ENCODE results near the gene VPS52.
"Not testable (repeated sequence)": the region's sequence is repeated elsewhere in the genome, so short reads cannot be mapped to it uniquely, and the experiment has no call there.

The VPS52 gene

GRCh38 chr6:33296797-33297405, 25.2 kb upstream of the VPS52 start:
- Mint-ChIP-seq H3K4me1 (peaks cover 24% of the 10 kb centered on the region), H3K4me3 (peak overlapping the region; percentile 100), H3K9me3 (no peaks in the 10 kb centered on the region), H3K36me3 (peaks cover 28% of the 10 kb centered on the region), H3K27ac (peak overlapping the region; percentile 99), H3K27me3 (no peaks in the 10 kb centered on the region)
- ATAC-seq (ENCODE audit: low read depth), result no peak
- no peak for DNase-seq (ENCODE audit: low spot score in 2 of 2)

DNA sequence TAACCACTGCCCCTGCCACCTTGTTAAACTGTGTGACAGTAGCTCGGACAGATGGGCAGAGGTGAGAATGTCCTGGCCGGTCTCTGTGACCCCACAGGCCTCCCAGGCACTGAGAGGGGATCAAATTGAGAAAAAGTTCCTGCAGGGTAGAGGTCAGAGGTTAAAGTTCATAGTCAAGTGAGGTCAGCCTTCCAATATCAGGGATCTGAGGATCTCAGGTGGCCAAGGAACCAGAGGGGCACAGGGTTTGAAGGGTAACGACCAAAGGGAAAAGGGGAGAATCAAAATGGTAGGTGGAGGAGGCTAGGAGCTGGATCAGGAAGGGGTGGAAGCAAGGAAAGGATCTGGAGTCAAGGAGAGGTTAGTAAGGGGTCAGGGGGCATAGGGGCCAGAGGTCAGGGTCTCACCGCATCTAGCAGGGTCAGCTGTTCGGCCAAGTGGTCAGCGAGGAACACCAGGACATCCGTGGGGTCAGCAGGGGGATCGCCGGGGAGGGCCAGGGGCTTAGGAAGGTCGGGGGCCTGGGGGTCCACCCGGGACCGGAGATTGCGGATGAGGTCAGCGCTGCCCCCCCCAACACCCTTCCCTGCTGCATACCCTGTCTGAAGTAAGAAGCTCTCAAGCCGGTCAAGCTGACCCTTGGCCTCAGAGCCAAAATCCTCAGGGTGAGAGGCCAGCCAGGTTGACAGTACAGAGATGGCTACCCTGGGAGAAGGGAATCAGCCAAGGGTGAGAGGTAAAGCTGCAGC, 24.1 kb upstream of the VPS52 start:
- H3K9me3 Mint-ChIP-seq, result no peaks in the 10 kb centered on the region
- peaks cover 24% of the 10 kb centered on the region for H3K36me3 Mint-ChIP-seq
- H3K27me3 Mint-ChIP-seq, result no peaks in the 10 kb centered on the region
- DNase-seq (ENCODE audit: low spot score in 2 of 2) (no peak), ATAC-seq (ENCODE audit: low read depth) (no peak)
- H3K4me3 Mint-ChIP-seq, result no peak overlapping the region
- H3K27ac Mint-ChIP-seq, result peak overlapping the region; percentile 68
- H3K4me1 Mint-ChIP-seq, result peaks cover 24% of the 10 kb centered on the region

GRCh38 chr6:33294086-33294823, 22.6 kb upstream of the VPS52 start:
- peak overlapping the region; percentile 75 for H3K27ac Mint-ChIP-seq
- H3K27me3 Mint-ChIP-seq, result no peaks in the 10 kb centered on the region
- H3K9me3 Mint-ChIP-seq, result no peaks in the 10 kb centered on the region
- peaks cover 28% of the 10 kb centered on the region for H3K4me1 Mint-ChIP-seq
- no peak overlapping the region for H3K4me3 Mint-ChIP-seq
- no peak for ATAC-seq (ENCODE audit: low read depth)
- DNase-seq (ENCODE audit: low spot score in 2 of 2), result no peak
- H3K36me3 Mint-ChIP-seq, result peaks cover 20% of the 10 kb centered on the region

GRCh38 chr6:33292996-33293682, 21.5 kb upstream of the VPS52 start:
- Mint-ChIP-seq H3K4me1 (peaks cover 27% of the 10 kb centered on the region), H3K27me3 (no peaks in the 10 kb centered on the region), H3K9me3 (no peaks in the 10 kb centered on the region), H3K36me3 (peaks cover 20% of the 10 kb centered on the region), H3K27ac (no peak overlapping the region), H3K4me3 (no peak overlapping the region)
- no peak for ATAC-seq (ENCODE audit: low read depth)
- no peak for DNase-seq (ENCODE audit: low spot score in 2 of 2)

DNA sequence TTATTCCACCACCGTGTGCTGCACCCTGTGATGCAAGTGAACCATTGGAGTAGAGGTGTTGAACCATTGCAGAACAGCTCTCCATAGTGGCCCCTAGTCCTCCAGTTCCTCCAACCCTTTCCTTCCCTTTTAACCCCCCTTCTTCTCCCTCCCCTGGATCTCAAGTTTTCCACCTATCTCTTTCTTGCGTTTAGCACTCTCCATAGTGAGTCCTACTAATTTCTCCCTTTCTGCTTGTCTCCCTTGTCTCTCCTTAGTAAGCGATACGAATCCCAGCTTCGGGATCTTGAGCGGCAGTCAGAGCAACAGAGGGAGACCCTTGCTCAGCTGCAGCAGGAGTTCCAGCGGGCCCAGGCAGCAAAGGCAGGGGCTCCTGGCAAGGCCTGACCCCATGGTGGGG, 18.8 kb upstream of the VPS52 start:
- peaks cover 18% of the 10 kb centered on the region for H3K36me3 Mint-ChIP-seq
- no peaks in the 10 kb centered on the region for H3K9me3 Mint-ChIP-seq
- peaks cover 23% of the 10 kb centered on the region for H3K4me1 Mint-ChIP-seq

DNA sequence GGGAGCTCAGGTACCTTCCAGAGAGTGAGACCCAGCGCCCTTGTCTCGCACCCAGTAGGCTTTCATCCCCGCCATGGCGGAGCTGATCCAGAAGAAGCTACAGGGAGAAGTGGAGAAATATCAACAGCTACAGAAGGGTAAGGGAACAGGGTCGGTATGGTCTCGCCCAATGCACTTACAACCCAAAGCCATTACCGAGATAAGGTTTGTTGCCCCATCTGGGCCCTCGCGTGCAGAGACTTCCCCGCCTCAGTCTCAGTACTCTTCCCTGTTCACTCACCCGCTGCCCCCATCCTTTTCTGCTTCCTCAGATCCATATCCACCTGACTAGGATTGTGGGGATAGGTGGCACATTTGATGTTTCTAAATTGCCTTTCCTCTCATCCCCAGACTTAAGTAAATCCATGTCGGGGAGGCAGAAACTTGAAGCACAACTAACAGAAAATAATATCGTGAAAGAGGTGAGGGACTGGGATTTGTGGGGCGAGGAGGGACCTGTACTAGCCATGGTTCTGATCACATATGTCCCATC, 18.2 kb upstream of the VPS52 start:
- ATAC-seq (ENCODE audit: low read depth) (peak; percentile 10), DNase-seq (ENCODE audit: low spot score in 2 of 2) (no peak)
- peaks cover 22% of the 10 kb centered on the region for H3K4me1 Mint-ChIP-seq
- no peaks in the 10 kb centered on the region for H3K9me3 Mint-ChIP-seq
- peak overlapping the region; percentile 95 for H3K4me3 Mint-ChIP-seq
- H3K27me3 Mint-ChIP-seq, result no peaks in the 10 kb centered on the region
- peak overlapping the region; percentile 65 for H3K27ac Mint-ChIP-seq
- peaks cover 17% of the 10 kb centered on the region for H3K36me3 Mint-ChIP-seq

More for the DNA sequence above, 18.8 kb upstream of the VPS52 start:
- H3K27ac Mint-ChIP-seq, result peak overlapping the region; percentile 65
- ATAC-seq (ENCODE audit: low read depth) (no peak), DNase-seq (ENCODE audit: low spot score in 2 of 2) (no peak)
- peak overlapping the region; percentile 95 for H3K4me3 Mint-ChIP-seq
- H3K27me3 Mint-ChIP-seq, result no peaks in the 10 kb centered on the region

- Mint-ChIP-seq H3K27ac (peak within 1 kb of the TSS; percentile 65), H3K4me3 (peak within 1 kb of the TSS; percentile 95), H3K4me1 (peaks cover 22% of the 10 kb centered on the region), H3K9me3 (no peaks in the 10 kb centered on the region), H3K36me3 (peaks cover 15% of the 10 kb centered on the region), H3K27me3 (no peaks in the 10 kb centered on the region)
- peak; percentile 94 for ATAC-seq (ENCODE audit: low read depth)
- DNase-seq (ENCODE audit: low spot score in 2 of 2), result peak; percentile 70 to 71
Measured at GRCh38 chr6:33288921-33289783, 17.5 kb upstream of the VPS52 start, which contains the start of the genes PFDN6 and WDR46. Gene PFDN6 (plus strand): TSS chr6:33289601. CDS start chr6:33289857, 256 bp downstream. Gene WDR46 (minus strand): TSS chr6:33289239. CDS start chr6:33289170, 69 bp downstream.

GRCh38 chr6:33288141-33288920, 16.7 kb upstream of the VPS52 start:
- DNase-seq (ENCODE audit: low spot score in 2 of 2), result no peak
- no peak for ATAC-seq (ENCODE audit: low read depth)
- no peaks in the 10 kb centered on the region for H3K9me3 Mint-ChIP-seq
- H3K4me1 Mint-ChIP-seq, result peaks cover 20% of the 10 kb centered on the region
- H3K27me3 Mint-ChIP-seq, result no peaks in the 10 kb centered on the region
- peaks cover 12% of the 10 kb centered on the region for H3K36me3 Mint-ChIP-seq
- peak overlapping the region; percentile 65 for H3K27ac Mint-ChIP-seq
- H3K4me3 Mint-ChIP-seq, result peak overlapping the region; percentile 95

DNA sequence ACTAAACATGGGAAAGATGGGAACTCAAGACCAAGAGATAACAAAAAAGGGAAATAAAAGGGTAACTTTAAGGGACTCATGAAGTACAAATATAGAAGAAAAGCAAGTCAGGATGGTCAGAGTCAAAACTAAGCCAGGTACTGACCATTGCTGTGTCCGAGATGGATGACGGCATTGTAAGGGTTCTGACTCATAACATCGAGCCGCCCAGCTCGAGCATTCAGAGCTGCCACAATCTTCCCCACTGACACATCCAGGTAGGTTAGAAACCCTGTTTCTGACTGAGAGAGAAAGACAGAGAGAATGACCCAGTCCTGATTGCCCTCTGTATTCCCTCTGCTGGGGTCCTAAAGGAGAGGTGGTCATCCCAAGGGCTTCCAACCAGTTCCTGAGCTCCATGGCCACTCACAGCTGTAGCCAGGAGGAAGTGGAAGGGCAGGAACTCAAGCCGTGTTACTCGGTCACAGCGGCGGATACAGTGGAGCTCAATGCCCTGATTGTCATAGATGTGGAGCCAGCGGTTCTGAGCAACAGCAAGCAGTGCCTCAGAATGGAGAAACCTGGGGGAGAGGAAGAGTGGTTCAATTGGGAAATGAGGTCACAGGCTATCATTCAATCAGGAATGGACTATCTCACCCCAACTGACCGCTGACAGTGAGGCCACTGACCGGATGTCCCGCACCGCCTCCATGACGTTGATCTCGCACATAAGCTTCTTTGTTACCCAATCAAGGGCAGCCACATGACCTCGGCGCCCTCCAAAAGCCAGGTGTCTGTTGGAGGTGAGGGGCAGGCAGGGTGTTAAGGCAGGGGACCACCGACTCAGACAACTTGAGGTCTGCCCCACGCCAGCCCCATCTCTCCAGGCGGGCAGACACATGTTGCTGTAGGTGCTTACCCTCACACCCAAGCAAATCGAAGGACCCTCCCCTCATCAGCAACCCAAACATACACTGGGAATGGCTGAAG, 15.6 kb upstream of the VPS52 start:
- Mint-ChIP-seq H3K27me3 (no peaks in the 10 kb centered on the region), H3K36me3 (peaks cover 10% of the 10 kb centered on the region), H3K4me3 (peak overlapping the region; percentile 50), H3K27ac (no peak overlapping the region), H3K4me1 (peaks cover 20% of the 10 kb centered on the region), H3K9me3 (no peaks in the 10 kb centered on the region)
- no peak for DNase-seq (ENCODE audit: low spot score in 2 of 2)
- ATAC-seq (ENCODE audit: low read depth), result no peak

- H3K9me3 Mint-ChIP-seq; ATAC-seq (ENCODE audit: low read depth); H3K4me3 Mint-ChIP-seq; H3K36me3 Mint-ChIP-seq; H3K27me3 Mint-ChIP-seq; DNase-seq (ENCODE audit: low spot score in 2 of 2); H3K27ac Mint-ChIP-seq: not testable (repeated sequence)
- peaks cover 17% of the 10 kb centered on the region for H3K4me1 Mint-ChIP-seq
Measured at GRCh38 chr6:33285214-33285613, 13.5 kb upstream of the VPS52 start.

GRCh38 chr6:33280539-33280938, 8.9 kb upstream of the VPS52 start:
- Mint-ChIP-seq H3K4me3 (no peak overlapping the region), H3K36me3 (peaks cover 2% of the 10 kb centered on the region), H3K9me3 (no peaks in the 10 kb centered on the region), H3K27me3 (no peaks in the 10 kb centered on the region), H3K4me1 (peaks cover 24% of the 10 kb centered on the region), H3K27ac (peak overlapping the region; percentile 58)
- ATAC-seq (ENCODE audit: low read depth) (no peak), DNase-seq (ENCODE audit: low spot score in 2 of 2) (no peak)
